D721Med (cell line): ENCODE data around the gene BACH2.

Experiments used
- DNase-seq: peaks from one replicate; pipeline ENCODE4 v3.0.0; 2011; ENCODE audit warnings: low spot score; ENCODE audit not compliant: insufficient read length
- FAIRE-seq: peaks from 2 replicates; lab custom pipeline; 2011; peaks lifted over from hg19 to GRCh38; lab: Jason Lieb, UNC
- CTCF ChIP-seq: IDR thresholded peaks from 2 replicates; pipeline ENCODE4 v1.5.1; 2012; ENCODE audit warnings: mild to moderate bottlenecking, control low read depth; ENCODE audit not compliant: insufficient read depth; ENCODE audit errors: missing control alignments

BACH2 gene

DNA sequence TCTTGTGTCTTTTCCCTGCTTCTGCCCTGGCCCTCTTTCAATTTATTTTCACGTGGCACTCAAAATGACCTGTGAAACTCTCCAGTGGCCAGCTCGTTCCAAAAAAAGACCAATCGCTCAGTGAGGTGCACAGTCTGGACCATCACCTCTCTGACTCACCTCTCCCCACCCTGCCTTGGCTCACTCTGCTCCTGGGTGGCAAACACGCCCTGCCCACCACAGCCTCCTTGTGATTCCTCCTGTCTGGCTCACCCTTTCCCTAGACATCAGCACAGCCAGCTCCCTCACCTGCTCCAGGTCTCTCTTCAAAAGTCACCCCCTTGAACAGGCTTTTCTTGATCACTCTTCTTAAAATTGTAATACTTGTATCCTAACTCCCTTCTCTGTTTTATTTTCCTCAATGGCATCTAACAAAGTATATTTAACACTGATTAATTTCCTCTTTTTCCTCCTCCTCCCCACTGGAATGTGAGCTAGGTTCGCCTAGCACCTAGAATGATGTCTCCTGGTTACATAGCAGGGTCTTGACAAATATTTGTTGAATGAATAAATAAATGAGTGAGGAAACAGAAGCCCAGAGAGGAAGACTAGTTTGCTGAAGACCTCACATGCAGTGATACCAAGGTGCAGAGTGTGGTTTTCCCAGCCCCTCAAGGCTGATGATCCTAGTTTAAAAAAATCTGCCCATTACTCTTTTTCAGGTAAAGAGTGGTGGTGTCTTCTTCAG is 293.4 kb downstream of the BACH2 start:
- TF ChIP-seq CTCF, result no peak
- FAIRE-seq (no peak), DNase-seq (no peak)

DNA sequence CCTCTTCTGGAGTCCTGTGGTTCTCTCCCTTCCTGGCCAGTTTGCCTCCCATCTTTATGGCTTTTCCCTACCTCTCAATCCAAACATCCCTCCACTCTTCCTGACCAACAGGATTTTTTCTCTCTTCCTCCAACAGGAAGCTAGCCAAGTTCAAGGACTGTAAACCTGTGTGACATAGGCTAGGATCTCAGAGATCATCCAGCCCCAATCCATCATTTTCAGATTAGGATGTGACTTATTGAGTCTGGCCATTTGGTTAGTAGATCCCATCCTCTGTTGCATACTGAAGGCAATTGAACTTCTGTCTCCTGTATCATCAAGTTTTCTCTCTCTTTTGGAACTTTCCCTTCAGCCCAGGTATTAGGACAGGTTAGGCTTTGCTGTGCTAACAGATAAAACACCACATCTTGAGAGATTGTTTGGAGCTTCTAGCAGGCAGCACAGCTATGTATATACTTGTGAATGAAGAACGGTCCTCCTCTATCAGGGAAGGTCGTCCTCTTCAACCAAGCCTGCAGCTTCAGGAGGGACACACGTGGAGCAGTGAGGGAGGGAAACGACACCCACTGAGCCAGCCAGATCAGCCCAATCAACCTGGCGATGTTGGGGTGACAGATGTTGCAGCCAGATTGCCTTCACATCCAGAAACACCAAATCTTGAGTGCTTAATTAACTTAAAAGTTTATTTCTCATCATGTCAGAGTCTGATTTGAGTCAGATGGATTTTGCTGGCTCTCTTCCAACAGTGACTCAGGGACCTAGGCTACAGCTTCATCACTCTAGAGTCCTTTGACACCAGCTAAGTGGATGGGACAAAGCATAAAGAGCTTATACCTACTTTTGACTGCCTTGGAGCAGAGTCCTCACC is 295.5 kb downstream of the BACH2 start:
- DNase-seq, result no peak
- FAIRE-seq, result no peak
- no peak for TF ChIP-seq CTCF

GRCh38 chr6:89999945-90000825 is 296.5 kb downstream of the BACH2 start:
- DNase-seq, result no peak
- TF ChIP-seq CTCF, result no peak
- FAIRE-seq, result no peak

DNA sequence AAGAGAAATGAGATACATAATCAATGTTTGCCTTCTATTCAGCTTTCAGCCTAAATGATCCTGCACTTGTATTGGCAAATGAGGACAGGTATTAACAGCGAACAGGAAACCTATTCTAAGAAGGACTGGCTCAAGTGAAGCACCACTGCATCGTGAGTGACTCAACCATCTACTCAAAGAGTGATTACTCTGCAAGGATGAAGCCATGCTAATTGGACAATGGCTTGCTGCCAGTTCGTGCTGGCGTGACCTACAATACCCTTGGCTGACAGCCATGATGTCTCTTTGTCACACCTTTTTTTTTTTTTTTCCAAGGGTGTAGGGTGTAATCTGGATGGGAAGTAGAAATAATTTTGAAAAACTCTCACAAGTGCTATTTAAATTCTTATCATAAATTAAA is 297.5 kb downstream of the BACH2 start:
- no peak for TF ChIP-seq CTCF
- no peak for FAIRE-seq
- DNase-seq, result no peak

DNA sequence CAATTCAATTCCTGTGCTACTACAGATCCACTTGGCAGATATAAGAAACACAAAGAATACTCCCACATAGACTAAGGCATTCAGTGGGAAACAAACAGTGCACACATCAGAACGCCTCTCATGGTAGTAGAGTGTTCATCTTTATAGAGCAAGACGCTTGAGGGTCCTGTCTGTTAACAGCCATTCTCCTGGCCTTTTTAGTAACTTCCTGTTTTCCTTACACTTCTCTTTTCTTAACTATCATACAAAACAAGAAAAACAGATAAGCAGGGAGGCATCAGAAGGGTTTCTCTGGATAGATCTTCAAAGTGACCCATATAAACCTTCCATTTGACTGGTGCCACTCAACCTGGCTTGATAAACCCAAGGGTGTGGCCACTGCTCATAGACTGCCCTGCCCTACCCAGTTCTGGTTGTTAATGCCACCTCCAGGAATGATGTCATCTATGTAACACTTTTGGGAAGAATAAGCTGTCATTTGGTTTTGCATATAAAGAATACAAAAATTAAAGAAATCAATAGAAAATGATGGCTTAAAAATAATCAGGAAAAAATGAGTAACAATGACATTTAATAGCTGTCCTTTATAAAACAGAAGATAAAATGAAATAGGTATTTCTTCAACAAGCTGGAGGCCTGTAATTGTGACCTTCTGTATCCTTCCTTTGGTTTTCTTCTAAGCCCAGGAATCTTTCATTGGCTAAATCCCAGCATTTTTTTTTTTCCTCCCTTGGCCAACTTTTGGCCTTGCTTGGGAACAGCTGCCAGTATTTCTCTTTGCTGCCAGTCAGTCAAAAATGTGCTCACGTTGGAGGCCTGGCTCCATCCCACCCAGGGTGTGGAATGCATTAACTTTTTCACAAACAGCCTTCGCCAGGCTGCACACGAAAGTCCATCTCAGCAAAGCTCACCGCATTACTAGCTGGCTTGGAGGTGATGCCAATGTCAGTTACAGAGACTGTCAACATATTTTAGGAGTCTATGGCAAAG is 298.9 kb downstream of the BACH2 start:
- no peak for DNase-seq
- no peak for TF ChIP-seq CTCF
- FAIRE-seq, result no peak

- no peak for TF ChIP-seq CTCF
- DNase-seq, result no peak
- FAIRE-seq, result no peak
Measured at GRCh38 chr6:89993411-89993810, 303.2 kb downstream of the BACH2 start.
